Ramos (cell line): ENCODE results near the gene MMP21.

Experiments used
- in situ Hi-C: fragments of 300-500 bp; cut with MboI; formaldehyde crosslinking; loops from one replicate; pipeline ENCODE4 v1.14.3; 2022; ENCODE audit warnings: low sequenced_read_pairs; ENCODE audit not compliant: unreplicated experiment

MMP21 gene

GRCh38 chr10:125795128-125795527 is 19.5 kb upstream of the MMP21 start:
- in situ Hi-C loops = no loop called here

GRCh38 chr10:125792342-125793300 is 17.0 kb upstream of the MMP21 start:
- in situ Hi-C loops = no loop called here

- in situ Hi-C loops = no loop called here
These were observed 12.8 kb upstream of the MMP21 start for GRCh38 chr10:125788156-125789034.

GRCh38 chr10:125785791-125786190 is 10.2 kb upstream of the MMP21 start:
- in situ Hi-C loops = no loop called here

- in situ Hi-C loops = no loop called here
These were observed 8.3 kb upstream of the MMP21 start for GRCh38 chr10:125783957-125784356.

GRCh38 chr10:125783408-125783807 is 7.8 kb upstream of the MMP21 start:
- in situ Hi-C loops = no loop called here

GRCh38 chr10:125782616-125783015 is 7.0 kb upstream of the MMP21 start:
- in situ Hi-C loops = no loop called here

- in situ Hi-C loops = no loop called here
These were observed 6.4 kb upstream of the MMP21 start for GRCh38 chr10:125782054-125782453.

- in situ Hi-C loops = no loop called here
These were observed 5.8 kb upstream of the MMP21 start for GRCh38 chr10:125781374-125781773.

GRCh38 chr10:125779403-125780327 is 4.0 kb upstream of the MMP21 start:
- in situ Hi-C loops = no loop called here

- in situ Hi-C loops = no loop called here
These were observed 2.9 kb upstream of the MMP21 start for GRCh38 chr10:125778556-125778955.

- in situ Hi-C loops = no loop called here
These were observed 2.2 kb upstream of the MMP21 start for GRCh38 chr10:125777806-125778205.

- in situ Hi-C loops = no loop called here
These were observed 935 bp downstream of the MMP21 start for GRCh38 chr10:125774581-125775191.

GRCh38 chr10:125773687-125774543 is 1.7 kb downstream of the MMP21 start:
- in situ Hi-C loops = no loop called here

- in situ Hi-C loops = no loop called here
These were observed 2.8 kb downstream of the MMP21 start for GRCh38 chr10:125772864-125773180.

GRCh38 chr10:125772112-125772863 is 3.3 kb downstream of the MMP21 start:
- in situ Hi-C loops = no loop called here

- in situ Hi-C loops = no loop called here
These were observed 4.8 kb downstream of the MMP21 start for GRCh38 chr10:125770844-125771243.

GRCh38 chr10:125769175-125769574 is 6.4 kb downstream of the MMP21 start:
- in situ Hi-C loops = no loop called here
